GM18868 (cell line): ENCODE data around the gene ARFIP1.

Experiments used
- ATAC-seq: cut with Tn5 transposase; IDR thresholded peaks from one replicate; pipeline ENCODE4 v1.9.1; 2021; ENCODE audit warnings: mild to moderate bottlenecking, moderate library complexity; ENCODE audit not compliant: unreplicated experiment

The ARFIP1 gene

DNA sequence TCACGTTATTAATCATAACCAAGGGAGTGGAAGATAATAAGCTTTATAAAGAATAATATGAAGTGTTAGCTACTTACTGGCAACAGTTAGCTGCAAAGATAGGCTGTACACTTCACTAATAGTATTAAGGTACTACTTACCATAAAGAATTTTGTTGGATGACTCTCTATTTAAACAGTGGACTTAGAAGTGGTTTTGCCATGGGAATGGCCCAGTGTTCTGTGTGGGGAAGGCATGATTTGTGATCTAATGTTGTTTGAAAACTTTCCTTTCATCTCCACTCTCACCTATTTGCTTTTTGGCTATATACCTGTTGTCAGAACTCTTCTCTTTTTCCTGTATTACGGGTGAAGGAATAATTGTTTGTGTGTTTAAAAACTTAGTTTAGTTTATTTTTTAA is 179.3 kb downstream of the ARFIP1 start:
- ATAC-seq: no peak

DNA sequence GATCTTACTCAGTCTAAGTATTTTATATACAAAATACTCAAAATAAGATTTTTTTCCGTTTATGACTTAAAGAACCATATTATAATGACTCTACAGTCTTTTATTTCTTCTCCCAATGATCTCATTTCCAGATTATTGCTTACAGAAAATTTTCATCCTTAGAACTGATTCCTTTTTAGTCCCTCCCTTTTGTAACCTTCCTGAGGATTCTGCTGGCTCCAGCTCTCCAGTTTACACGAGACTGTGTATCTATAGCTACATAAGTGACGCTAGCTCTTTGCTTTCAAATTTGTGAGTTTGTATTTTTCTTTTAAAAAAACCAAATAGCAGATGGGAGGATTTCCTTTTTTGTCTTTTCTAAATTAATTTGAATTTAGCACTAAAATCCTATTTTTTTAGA is 180.3 kb downstream of the ARFIP1 start:
- ATAC-seq: no peak

DNA sequence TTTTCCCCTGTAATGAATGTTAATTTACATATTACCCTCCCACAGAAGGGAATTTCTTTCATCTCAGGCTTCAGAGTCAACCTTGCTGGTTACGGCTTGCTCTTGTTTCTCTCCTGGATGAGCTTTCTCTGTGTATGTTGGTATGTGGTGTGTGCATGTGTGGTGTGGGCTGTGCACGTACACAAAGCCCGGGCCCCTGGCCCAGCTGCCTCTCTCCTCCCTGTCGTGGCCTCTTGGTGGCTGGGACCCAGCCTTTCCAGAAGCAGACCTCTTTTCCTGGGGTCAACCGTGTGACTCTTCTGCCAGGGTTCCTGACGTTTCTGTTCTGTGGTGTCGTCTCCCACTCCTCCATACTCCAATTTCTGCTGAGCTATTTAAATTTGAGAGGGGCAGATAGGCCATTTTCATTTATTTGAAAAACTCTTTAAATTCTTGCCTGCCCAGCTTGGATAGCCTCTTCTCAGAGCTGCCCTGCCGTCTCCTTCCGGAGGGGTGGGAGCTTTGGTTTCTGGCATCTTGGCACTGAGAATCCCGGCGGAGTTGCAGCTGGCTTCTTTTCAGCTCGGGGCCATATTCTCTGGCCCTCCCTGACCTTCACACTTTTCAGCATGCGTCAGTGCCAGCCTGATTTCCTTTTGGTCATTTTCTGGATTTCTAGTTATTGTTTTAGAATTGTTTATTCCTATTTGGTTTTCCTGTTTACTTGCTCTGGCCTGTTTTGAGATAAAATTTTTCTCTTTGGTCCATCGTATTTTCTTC is 181.4 kb downstream of the ARFIP1 start:
- no peak for ATAC-seq

DNA sequence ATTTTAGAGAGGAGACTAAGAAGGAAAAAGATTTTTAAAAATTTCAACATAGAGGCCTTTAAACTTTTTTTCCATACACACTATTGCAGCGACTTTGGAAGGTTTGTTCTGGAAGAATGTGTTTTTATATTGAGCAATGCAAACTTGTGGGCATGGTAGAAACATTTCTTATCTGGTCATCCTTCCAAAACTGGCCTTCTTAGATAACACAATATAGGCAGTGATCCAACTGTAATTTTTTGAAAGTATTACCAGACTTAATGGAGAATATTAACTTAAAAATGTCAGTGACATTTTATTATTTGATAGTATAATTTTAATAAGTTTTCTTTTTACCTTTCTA is 182.0 kb downstream of the ARFIP1 start:
- no peak for ATAC-seq
